SH-SY5Y (cell line): ENCODE measurements around the gene MARCKSL1.

ENCODE experiments used
- GATA2 ChIP-seq: IDR thresholded peaks from 2 replicates; pipeline ENCODE4 v1.6.1; 2011; ENCODE audit warnings: mild to moderate bottlenecking, low read depth, low read length
- GATA3 ChIP-seq: IDR thresholded peaks from 2 replicates; pipeline ENCODE4 v1.6.1; 2011; ENCODE audit warnings: low read depth, mild to moderate bottlenecking, low read length, moderate library complexity

The MARCKSL1 gene

DNA sequence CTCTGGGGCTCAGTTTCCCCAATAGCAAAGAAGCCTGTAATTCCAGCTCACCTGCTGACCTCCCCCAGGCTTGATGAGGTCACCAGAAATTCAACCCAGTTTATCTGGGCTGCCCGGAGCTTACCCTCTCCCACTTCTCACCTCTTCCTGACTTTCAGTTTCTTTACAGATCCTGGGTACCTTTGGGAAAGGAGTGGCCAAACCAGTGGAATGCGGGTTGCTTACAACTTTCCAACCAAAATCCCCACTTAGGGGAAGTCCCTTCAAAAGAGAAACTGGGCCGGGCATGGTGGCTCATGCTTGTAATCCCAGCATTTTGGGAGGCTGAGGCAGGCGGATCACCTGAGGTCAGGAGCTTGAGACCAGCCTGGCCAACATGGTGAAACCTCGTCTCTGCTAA lies 5.9 kb upstream of the MARCKSL1 start:
- TF ChIP-seq GATA3 (no peak), GATA2 (no peak)

DNA sequence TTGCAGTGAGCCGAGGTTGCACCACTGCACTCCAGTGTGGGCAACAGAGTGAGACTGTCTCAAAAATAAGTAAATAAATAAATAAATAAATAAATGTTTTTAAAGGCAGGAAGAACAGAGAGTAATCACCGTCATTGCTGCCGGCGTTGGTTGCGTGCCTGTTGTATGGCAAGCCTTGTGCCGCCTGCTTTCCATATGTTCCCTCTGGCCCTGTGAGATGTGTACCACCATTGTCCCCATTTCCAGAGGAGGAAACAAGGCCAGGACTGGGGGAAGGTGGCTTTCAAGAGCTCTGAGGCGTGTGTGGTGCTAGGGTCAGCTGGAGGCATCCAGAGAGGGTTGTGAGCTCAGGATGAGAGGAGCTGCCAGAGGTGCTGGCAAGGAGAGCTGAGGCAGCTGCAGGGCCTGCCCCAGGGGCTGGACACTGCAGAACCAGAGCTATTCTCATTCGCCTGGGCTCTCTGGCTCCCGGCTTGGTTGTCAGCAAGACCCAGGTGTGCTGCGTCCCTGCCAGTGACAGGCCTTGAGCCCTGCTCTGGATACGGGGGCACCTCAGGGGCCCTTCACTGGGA lies 5.2 kb upstream of the MARCKSL1 start:
- TF ChIP-seq GATA2 (no peak), GATA3 (no peak)

DNA sequence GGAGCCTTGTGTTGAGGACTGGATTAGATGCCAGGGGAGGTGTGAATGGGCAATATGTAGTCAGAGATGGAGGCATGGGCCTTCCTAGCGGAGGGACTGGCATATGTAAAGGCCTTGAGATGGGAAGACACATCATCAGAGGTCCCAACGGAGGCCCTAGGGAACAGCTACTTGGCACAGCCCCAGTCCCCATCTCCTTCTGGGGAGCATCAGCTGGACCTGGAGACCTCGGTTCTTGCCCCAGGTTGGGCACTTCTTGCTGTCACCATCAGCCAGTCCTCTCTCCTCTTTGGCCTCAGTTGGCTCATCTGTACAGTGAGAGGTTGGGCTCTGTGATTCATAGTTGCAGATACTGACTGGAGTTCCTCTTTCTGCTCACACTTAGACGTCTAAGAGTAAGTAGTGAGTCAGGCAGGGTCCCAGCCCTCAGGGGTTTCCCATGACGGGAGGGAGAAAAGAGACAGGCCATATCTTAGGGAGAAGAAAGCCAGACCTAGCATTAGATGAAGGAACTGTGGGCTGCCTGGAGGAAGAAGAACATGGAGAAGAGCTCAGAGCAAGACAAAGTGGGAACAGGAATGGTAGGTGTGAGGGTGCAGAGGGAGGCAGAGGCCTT lies 3.4 kb upstream of the MARCKSL1 start:
- TF ChIP-seq GATA2 = no peak
- no peak for TF ChIP-seq GATA3

DNA sequence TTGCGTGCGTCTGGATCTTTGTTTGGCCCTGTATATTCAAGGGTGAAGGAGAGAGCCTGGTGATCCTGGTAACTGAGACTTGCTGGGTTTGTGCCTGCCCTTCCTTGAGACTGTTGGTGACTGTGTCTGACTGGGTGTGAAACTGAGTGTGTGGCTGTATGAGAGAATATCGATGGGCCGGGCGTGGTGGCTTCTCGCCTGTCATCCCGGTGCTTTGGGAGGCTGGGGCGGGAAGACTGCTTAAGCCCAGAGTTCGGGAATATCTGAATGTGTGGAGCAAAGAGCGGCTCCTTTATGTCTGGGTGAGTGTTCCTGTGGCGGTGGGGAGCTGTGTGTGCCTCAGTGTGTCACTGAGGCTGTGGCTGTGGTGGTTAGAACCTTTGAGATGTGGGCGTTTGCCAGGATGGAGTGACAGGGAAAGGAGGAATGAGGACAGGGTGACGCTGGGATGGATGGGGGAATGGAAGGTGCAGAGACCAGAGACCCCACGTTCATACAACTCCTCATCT lies 2.7 kb upstream of the MARCKSL1 start:
- TF ChIP-seq GATA3 (no peak), GATA2 (no peak)

DNA sequence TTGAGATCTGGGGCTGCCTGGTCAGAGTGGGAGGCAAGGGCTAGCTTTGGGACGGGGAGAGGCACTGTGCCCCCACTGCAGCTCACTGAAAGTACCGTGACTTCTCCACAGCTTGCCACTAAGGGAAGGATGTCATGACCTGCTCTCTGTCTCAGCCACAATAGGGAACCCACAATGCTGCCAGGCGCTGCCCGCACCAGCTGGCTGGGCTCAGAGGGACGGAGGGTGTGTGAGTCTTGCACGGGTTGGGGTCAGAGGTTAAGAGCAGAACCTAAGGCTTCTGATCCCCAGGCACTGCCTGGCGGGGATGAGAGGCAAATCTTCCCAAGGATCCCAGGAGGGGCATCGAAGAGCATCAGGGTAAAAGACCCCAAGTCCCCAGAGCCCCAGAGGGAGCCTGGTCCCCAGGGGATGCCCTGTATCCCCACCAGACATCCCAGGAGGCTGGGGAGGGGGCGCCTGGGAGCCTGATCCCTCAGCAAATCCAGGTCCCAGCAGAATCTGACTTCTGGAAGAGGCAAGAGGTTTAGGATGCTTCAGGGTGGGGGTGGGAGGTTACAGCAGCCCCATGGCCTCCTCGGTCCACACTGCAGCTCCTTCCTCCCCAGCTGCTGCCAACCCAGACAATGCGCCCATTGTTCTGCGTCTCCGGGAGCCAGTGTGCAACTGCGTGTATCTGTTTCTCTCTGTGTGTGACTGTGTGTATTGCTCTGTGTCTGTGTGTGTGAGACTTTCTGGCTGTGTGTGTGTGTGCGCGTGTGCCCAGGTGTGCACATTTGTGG lies 2.0 kb upstream of the MARCKSL1 start:
- no peak for TF ChIP-seq GATA2
- TF ChIP-seq GATA3 = no peak

DNA sequence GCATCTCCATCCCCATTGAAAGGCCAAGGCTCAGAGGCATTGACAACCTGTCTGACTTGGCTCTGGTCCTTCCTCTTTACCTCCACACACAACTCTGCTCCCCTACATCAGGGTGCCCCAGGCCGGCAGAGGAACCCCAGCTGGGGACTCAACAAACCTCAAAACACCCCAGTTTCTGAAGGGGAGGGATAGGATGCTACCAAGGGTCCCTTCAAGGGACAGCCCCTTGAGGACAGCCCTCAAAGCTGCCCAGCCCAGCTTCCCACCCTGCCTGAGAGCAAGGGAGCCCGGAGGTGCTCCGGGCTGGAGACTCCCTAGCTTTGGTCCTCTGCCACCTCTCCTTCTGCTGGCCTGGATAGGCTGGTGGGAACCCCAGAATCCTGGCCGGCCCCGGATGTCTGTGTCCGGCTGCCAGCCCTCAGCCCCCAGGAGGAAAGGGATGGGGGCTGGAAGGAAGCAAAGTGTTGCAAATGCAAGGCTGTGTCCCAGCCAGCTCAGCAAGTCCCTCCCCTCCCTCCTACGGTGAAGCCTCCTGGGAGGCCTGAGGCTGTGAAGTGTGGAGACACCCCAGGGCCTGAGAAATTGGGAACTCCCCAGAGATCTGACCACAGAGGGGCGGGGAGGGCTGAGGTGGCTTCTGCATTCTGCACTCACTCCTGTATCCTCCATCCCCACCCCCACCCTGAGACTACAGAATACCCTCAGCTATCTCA lies 1.1 kb upstream of the MARCKSL1 start:
- TF ChIP-seq GATA3 (no peak), GATA2 (no peak)

DNA sequence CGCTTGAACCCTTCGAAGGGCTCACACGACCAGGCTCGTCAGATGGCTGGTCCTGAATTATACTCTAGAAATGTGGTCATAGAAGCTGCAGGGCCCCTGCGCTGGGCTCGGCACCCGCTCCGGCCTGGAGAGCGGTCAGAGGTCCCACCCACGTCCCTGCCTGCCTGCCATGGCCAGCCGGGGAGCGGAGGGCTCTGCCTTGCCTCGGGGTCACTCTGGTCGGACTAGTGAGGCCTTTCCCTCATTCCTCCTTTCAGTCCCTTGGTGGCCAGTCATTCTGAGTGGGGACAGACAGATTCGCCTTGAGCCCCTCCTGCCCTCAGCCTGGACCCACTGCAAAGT lies 529 bp upstream of the MARCKSL1 start:
- no peak for TF ChIP-seq GATA3
- no peak for TF ChIP-seq GATA2

DNA sequence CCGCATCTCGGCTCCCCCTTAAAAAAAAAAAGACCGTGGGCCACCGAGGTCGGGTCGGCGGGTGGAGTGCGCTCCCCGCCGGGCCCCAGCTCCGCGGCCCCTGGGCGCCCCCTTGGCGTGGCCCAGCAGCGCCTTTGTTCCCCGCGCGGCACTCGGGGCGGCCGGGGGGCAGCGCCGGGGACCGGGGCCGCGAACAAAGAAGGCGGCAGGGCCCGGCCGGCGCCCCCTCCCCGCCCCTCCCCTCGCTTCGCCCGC lies 571 bp downstream of the MARCKSL1 start:
- TF ChIP-seq GATA3 = no peak
- no peak for TF ChIP-seq GATA2

DNA sequence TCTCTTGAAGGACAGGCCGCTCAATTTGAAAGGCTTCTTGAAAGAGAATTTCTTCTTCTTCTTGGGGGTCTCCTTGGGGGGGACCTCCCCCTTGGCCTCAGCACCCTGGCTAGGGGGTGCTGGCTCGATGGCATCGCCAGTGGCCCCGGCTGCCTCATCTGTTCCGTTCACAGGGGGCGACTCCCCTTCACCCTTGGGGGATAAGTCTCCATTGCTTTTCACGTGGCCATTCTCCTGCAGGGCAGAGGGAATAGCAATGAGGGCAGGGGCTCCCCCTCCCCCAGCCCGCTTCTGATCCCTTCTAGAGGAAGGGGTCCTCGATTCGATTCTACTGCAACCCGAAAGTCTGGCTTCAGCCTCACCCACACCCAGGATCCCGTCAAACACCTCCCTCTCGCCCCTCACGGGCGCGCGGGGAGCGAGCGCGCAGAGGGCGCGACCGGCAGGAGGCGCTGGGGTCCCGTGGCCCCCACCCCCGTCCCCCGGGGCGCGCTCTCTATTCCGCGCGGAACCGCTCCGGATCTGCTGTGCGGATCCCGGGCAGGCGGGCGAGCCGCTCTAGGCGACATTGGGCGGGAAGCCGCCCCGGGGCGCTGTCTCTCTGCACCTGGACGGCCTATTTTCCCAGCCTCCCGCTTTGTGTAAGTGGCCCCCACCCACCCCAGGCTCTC lies 1.0 kb downstream of the MARCKSL1 start:
- no peak for TF ChIP-seq GATA3
- no peak for TF ChIP-seq GATA2

DNA sequence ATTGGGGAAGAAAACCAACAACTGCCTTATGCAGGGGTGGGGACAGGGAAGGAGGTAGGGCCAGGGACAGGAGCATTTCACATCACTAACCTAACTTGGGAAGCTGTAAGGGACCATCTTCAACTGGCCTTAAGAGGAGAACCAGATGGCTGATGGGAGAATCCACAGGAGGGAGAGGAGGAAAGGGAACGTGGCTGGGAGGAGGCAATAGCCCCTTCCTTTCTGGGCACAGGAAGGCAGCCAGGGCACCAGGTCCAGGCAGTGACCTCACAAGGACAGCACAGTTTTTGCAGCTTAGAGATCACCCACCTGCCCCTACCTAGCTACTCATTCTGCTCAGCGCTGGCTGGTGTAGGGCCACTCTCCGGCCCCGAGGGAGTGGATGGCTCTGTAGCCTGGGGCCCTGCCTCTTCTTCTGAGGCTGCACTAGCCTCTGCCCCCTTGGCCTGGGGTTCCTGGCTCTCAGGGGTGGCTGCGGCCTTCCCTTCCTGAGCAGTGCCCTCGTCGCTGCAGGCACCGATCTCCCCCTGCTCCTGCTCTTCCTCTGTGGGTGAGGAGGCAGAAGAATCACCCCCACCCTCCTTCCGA lies 1.7 kb downstream of the MARCKSL1 start:
- TF ChIP-seq GATA3 = no peak
- no peak for TF ChIP-seq GATA2

DNA sequence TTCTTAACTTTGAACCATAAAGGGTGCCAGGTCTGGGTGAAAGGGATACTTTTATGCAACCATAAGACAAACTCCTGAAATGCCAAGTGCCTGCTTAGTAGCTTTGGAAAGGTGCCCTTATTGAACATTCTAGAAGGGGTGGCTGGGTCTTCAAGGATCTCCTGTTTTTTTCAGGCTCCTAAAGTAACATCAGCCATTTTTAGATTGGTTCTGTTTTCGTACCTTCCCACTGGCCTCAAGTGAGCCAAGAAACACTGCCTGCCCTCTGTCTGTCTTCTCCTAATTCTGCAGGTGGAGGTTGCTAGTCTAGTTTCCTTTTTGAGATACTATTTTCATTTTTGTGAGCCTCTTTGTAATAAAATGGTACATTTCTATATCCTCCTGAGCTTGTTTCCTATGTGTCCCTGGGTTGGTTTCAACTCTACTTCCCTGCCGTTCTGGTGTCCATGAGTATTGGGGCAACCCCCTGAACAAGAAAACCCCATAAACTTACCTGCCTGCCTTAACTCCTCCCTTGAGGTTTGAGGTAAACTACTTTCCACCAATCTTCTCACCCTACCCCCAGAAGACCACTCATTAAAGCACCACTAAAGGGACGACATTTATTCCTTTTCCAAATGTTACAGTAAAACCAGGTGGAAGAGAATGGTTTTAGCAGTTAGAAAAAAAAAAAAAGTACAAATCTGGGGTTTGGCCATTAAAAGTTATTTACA lies 2.6 kb downstream of the MARCKSL1 start:
- TF ChIP-seq GATA2 = no peak
- no peak for TF ChIP-seq GATA3

DNA sequence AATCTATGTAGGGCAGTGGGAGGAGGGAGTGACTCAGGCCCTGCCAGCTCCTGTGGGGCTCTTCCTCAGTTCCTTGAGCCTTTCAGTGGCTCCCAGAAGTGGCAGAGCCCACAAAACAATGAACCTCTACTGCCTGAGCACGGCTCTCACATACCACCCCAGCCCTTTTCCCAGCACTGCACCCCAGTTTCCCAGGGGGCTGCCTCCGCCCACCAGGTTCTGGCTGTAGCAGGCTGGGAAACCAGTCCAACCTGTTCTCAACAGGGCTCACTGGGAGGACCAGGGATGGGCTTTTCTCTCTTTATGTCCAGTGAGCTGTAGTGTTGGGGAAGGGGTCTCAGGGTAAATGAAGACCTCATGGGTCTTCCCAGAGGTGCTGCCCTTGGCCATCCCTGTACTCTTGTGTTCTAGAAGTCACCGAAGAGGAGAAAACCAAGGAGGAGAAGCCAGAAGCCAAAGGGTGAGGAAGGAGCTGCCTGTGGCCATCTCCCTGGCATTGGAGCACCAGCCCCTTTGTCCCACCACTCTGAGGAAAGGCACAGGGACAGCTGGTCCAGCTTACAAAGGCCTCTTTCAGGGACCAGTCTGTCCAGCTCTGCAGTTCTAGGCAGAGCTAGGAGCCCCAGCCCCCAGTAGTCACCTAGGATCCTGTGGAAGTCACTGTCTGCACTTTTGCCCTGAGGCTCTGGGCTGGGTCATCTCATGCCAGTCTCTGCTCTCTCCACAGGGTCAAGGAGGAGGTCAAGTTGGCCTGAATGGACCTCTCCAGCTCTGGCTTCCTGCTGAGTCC lies 3.5 kb downstream of the MARCKSL1 start:
- TF ChIP-seq GATA3 = no peak
- TF ChIP-seq GATA2 = no peak
